ENCODE measurements around the gene DACT3.

Gene DACT3

DNA sequence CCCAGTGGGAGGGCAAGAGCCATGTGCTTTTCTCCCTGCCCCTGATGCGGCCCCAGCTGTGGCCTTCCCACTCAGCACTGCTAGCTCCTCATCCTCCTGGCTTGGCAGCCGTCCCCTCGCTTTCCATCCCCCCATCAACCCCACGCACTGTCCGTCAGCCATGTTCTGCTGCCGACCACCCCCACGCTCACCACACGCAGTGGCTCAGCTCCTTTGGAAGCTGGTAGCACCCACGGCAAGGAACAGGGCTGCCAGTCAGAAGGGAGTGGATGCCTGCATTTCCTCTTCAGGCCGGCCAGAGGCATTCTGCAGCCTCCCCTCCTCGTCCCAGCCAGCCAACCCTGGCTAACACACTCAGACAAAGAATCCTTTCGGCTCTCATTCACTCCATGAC is 53.5 kb downstream of the DACT3 start:
- Histone ChIP-seq H3K4me1 (ENCODE audit: insufficient read depth, low read length) (peaks cover 36% of the 10 kb centered on the region), H3K36me3 (ENCODE audit: insufficient read depth, low read length) (peaks cover 51% of the 10 kb centered on the region), H3K9me3 (ENCODE audit: low read length) (no peaks in the 10 kb centered on the region), H3K4me3 (ENCODE audit: low read depth in 1 of 2, low read length in 2 of 2) (no peak overlapping the region), H3K27ac (ENCODE audit: low read depth, low read length) (no peak overlapping the region), H3K27me3 (ENCODE audit: control insufficient read depth in 1 of 2, insufficient read depth in 2 of 2, low read length in 2 of 2) (no peaks in the 10 kb centered on the region), H3K9ac (ENCODE audit: low read length) (no peak overlapping the region)

DNA sequence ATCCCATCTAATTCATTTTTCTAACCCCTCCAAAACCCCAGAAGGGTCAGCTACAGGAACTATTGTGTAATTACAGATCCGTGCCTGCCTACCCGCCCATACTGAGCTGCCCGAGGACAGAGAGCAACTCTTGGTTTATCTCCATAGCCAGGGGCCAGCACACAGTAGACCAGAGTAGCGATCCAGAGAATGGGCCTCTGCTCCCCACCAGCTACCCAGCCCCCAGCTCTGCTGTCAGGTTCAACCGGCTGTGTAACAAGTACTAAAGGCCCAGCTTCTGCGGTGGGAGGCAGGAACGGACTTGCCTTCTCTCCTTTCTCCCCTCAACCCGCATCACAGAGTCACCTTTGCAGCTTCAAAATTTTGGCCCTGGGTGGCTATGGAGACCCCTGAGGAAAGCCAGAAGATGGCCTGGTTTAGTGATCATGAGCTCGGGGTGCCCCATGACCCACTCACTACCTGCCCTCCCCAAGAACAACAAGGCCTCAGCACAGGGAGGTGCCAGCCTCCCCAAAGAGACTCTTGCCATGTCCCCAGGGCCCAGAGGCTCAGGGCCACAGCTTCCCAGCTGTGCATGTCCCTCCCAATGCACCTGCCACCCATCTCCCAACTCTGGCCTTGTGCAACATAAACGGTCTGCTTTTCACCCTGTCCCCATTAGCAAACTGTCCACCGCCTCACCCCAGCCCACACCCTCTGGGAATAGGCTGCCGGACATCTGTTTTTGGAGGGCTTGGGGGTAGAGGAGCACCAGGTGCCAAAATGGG is 54.1 kb downstream of the DACT3 start:
- Histone ChIP-seq H3K9ac (ENCODE audit: low read length) (no peak overlapping the region), H3K27ac (ENCODE audit: low read depth, low read length) (no peak overlapping the region), H3K27me3 (ENCODE audit: control insufficient read depth in 1 of 2, insufficient read depth in 2 of 2, low read length in 2 of 2) (no peaks in the 10 kb centered on the region), H3K4me1 (ENCODE audit: insufficient read depth, low read length) (peaks cover 40% of the 10 kb centered on the region), H3K9me3 (ENCODE audit: low read length) (no peaks in the 10 kb centered on the region), H3K4me3 (ENCODE audit: low read depth in 1 of 2, low read length in 2 of 2) (no peak overlapping the region), H3K36me3 (ENCODE audit: insufficient read depth, low read length) (peaks cover 51% of the 10 kb centered on the region)

DNA sequence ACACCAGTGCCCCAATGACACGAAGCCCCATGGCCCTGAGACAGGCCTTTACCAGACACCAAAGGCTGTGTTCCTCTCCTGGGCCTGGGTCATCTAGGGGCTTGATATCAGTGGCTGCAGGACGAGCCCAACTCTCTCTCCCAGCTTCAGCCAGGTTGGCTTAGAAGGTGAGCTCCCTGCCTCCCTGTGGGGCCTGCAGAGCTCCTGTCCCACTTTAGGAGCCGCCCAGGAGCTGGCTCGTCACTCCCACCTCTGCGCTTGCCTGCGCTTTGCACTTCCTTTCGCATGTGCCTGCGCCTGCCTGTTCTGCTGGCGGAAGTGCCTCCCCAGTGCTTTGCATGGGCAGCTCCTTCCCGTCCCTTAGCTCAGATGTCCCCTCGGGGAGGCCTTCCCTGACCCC is 55.0 kb downstream of the DACT3 start:
- H3K27me3 ChIP-seq (ENCODE audit: control insufficient read depth in 1 of 2, insufficient read depth in 2 of 2, low read length in 2 of 2) = no peaks in the 10 kb centered on the region
- H3K9ac ChIP-seq (ENCODE audit: low read length) = peak overlapping the region; percentile 17
- H3K27ac ChIP-seq (ENCODE audit: low read depth, low read length) = no peak overlapping the region
- no peaks in the 10 kb centered on the region for H3K9me3 ChIP-seq (ENCODE audit: low read length)
- peaks cover 50% of the 10 kb centered on the region for H3K36me3 ChIP-seq (ENCODE audit: insufficient read depth, low read length)
- H3K4me3 ChIP-seq (ENCODE audit: low read depth in 1 of 2, low read length in 2 of 2) = no peak overlapping the region
- peaks cover 40% of the 10 kb centered on the region for H3K4me1 ChIP-seq (ENCODE audit: insufficient read depth, low read length)

DNA sequence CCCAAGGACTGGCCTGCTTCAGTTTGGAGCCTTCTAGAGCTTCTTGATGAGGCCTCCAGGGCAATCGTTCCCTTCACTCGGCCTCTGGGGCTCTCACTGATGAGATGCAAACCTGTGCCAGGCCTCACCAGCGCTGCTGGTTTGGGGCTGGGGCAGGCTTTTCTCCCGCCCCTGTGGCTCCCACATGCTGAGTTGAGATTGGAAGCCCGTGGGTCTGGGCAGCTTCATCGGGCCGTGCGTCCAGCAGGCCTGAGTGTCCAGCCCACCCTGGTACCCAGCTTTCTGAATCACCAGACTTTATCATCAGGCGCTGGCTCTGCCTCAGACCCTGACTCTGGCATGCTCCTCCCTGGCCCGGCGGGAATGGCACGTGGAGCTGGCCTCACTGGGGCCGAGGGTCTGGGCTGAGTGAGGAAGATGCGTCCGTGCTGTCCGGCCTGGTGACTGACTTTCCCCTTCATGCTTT is 55.6 kb downstream of the DACT3 start:
- Histone ChIP-seq H3K4me3 (ENCODE audit: low read depth in 1 of 2, low read length in 2 of 2) (peak overlapping the region in 1 of 2 donors; percentile 3), H3K4me1 (ENCODE audit: insufficient read depth, low read length) (peaks cover 40% of the 10 kb centered on the region), H3K9ac (ENCODE audit: low read length) (peak overlapping the region; percentile 17)

DNA sequence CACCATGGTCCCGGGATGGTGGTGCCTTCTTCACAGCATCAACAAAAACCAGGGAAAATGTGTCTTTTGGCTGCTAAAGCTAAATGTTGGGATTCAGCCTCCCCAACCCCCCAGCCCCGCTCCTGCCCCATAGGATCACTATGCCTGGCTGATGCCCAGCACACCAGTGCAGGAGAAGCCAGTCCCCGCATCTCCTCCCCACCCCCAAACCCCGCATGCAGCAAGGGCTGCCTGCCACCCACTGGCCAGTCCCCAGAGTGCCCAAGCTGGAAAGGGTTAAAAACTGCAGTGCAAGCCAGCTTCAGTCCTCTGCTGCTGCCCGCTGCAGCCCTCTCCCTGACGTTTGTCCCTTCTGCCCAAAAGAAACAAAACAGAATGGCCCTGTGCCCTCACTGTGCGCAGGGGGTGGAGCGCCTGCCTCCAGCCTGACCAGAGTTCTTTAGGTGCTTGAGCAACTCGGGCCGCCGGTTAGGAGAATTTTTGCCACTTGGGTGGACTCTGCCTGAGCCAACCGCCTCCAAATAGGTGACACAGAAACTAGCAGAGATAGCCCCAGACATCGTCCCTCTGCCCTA is 56.1 kb downstream of the DACT3 start:
- Histone ChIP-seq H3K27ac (ENCODE audit: low read depth, low read length) (no peak overlapping the region), H3K9ac (ENCODE audit: low read length) (no peak overlapping the region), H3K36me3 (ENCODE audit: insufficient read depth, low read length) (peaks cover 43% of the 10 kb centered on the region), H3K4me1 (ENCODE audit: insufficient read depth, low read length) (peaks cover 43% of the 10 kb centered on the region), H3K4me3 (ENCODE audit: low read depth in 1 of 2, low read length in 2 of 2) (peak overlapping the region in 1 of 2 donors; percentile 3), H3K9me3 (ENCODE audit: low read length) (no peaks in the 10 kb centered on the region), H3K27me3 (ENCODE audit: control insufficient read depth in 1 of 2, insufficient read depth in 2 of 2, low read length in 2 of 2) (no peaks in the 10 kb centered on the region)

More for the DNA sequence above, 55.6 kb downstream of the DACT3 start:
- no peaks in the 10 kb centered on the region for H3K9me3 ChIP-seq (ENCODE audit: low read length)
- H3K27ac ChIP-seq (ENCODE audit: low read depth, low read length) = no peak overlapping the region
- H3K27me3 ChIP-seq (ENCODE audit: control insufficient read depth in 1 of 2, insufficient read depth in 2 of 2, low read length in 2 of 2) = no peaks in the 10 kb centered on the region
- peaks cover 45% of the 10 kb centered on the region for H3K36me3 ChIP-seq (ENCODE audit: insufficient read depth, low read length)

DNA sequence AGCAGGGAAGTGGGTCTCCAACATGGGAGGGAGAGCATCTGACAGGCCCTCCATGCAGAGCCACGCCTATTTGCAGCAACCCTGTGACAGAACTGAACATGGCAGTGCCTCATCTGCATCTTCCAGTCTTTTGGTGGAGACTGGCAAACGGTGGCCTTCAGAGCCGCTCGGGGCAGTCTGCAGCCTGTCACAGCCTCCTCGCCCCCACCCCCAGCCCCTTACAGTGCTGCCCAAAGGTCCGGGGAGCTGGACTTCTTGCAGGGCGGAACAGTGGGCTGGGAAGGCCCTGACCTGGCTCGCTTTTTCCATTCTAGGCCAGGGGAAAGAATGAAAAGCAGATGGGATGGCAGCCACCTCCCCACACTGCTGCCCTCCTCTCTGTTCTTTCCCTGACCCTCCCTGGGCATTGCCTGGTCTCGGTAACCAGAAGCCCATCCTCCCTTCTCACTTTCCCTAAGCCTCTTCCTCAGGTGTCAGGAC is 57.2 kb downstream of the DACT3 start:
- Histone ChIP-seq H3K36me3 (ENCODE audit: insufficient read depth, low read length) (peaks cover 32% of the 10 kb centered on the region), H3K27ac (ENCODE audit: low read depth, low read length) (peak overlapping the region; percentile 91), H3K9ac (ENCODE audit: low read length) (peak overlapping the region; percentile 96), H3K4me1 (ENCODE audit: insufficient read depth, low read length) (peaks cover 44% of the 10 kb centered on the region), H3K27me3 (ENCODE audit: control insufficient read depth in 1 of 2, insufficient read depth in 2 of 2, low read length in 2 of 2) (no peaks in the 10 kb centered on the region), H3K4me3 (ENCODE audit: low read depth in 1 of 2, low read length in 2 of 2) (peak overlapping the region in 1 of 2 donors; percentile 99), H3K9me3 (ENCODE audit: low read length) (no peaks in the 10 kb centered on the region)

DNA sequence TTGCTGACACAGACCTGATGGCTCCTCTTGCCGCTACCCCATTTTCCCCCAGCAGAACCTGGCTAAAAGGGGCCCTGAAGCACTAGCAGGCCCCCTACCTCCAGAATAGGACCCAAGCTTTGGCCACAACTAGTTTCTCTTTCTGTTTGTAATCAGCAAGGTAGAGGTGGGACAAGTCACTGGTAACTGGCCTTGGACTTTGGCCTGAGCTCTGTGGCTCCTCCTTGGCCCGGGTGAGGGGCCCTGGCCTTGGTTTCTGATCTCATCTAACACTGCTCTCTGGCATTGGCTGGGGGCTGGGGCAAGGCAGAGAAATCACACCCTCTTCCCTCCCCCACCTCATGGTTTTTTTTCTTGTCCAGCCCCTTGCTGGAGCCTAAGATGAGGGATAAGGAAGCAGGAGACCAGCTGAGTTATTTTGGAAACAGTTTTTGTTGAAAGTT is 57.8 kb downstream of the DACT3 start:
- no peaks in the 10 kb centered on the region for H3K27me3 ChIP-seq (ENCODE audit: control insufficient read depth in 1 of 2, insufficient read depth in 2 of 2, low read length in 2 of 2)
- H3K27ac ChIP-seq (ENCODE audit: low read depth, low read length) = peak overlapping the region; percentile 91
- peaks cover 44% of the 10 kb centered on the region for H3K4me1 ChIP-seq (ENCODE audit: insufficient read depth, low read length)
- peak overlapping the region; percentile 84 to 99 for H3K4me3 ChIP-seq (ENCODE audit: low read depth in 1 of 2, low read length in 2 of 2)
- H3K36me3 ChIP-seq (ENCODE audit: insufficient read depth, low read length) = peaks cover 26% of the 10 kb centered on the region
- H3K9me3 ChIP-seq (ENCODE audit: low read length) = no peaks in the 10 kb centered on the region
- H3K9ac ChIP-seq (ENCODE audit: low read length) = peak overlapping the region; percentile 96

DNA sequence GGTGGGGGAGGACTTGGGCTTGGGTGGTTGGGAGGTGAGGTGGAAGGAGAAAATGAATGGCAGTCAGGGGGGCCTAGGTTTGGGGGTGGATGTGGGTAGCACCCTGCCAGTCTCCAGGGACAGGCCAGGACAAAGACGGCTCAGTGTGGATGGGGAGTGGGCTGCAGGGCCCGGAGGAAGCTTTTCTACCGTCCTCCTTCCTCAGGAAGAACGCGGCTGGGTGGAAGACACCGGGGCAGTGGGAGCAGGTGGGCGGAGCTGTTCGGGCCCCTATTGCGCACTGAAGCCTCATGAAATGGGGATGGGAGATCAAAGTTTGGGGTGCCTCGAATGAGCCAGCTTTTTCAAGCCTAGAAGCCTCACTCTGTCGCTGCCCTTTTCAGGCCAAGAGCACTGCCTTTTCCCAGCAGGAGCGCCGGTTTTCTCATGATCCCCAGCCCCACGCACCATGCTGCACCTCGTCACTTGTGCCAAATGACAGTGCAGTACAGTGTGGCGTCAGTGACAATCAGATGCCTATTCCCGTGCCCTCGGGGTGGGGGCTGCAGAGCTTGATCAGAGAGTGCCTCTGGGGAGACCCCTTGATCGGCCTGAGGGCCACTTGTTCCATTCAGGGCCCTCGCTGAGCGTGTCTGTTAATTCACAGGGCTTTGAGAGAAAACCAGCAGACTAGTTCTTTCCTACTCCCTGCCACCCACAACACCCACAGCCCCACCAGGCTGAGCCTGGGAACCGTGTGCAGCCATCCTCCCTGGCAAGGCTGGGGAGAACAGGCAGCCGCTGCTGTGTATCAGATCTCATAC is 58.4 kb downstream of the DACT3 start:
- peak overlapping the region; percentile 84 to 99 for H3K4me3 ChIP-seq (ENCODE audit: low read depth in 1 of 2, low read length in 2 of 2)
- peak overlapping the region; percentile 96 for H3K9ac ChIP-seq (ENCODE audit: low read length)
- peaks cover 44% of the 10 kb centered on the region for H3K4me1 ChIP-seq (ENCODE audit: insufficient read depth, low read length)
- peaks cover 21% of the 10 kb centered on the region for H3K36me3 ChIP-seq (ENCODE audit: insufficient read depth, low read length)
- peak overlapping the region; percentile 91 for H3K27ac ChIP-seq (ENCODE audit: low read depth, low read length)
- H3K9me3 ChIP-seq (ENCODE audit: low read length) = no peaks in the 10 kb centered on the region
- no peaks in the 10 kb centered on the region for H3K27me3 ChIP-seq (ENCODE audit: control insufficient read depth in 1 of 2, insufficient read depth in 2 of 2, low read length in 2 of 2)

DNA sequence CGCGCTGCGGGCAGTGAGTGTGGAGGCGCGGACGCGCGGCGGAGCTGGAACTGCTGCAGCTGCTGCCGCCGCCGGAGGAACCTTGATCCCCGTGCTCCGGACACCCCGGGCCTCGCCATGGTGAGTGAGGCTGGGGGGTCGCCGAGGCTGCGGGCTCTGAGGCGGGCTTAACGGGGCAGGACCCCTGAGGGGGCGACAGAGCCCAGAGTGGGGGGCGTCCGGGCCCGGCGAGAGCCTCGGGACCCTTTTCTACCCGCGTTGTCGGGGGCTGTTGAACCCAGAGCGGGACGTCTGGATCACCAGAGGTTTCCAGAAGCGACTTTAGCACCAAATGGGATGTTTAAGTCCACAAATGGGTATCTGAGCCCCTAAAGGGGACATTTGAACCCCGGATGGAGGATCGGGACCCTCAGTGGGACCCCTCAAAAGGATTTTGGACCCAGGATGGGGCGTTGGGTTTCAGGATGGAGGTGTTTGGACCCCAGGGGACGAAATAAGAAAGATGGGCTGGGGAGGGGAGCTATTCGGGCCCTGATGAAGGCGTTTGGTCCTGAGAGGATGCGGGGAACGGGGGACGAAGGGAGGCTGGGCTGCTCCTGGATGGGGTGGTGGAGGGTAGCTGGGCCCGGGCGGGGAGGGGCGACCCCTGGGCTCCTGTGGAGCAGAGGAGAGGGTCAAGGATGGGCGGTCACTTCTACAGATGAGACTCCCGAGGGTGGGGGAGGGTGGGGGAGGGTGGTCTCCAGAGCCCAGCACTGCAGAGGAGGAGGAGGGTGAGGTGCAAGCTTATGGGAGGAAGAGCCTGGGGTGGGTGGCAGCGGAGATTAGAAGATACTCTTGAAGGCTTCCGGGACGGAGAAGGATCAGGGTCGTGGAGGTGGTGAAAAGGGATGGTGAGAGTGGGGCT is 59.4 kb downstream of the DACT3 start, which contains the start of gene CALM3:
TSS of gene CALM3 (plus strand) at position 13 of the 907 bp plus-strand sequence. CDS start at position 118, 105 bp downstream.
- peaks cover 10% of the 10 kb centered on the region for H3K36me3 ChIP-seq (ENCODE audit: insufficient read depth, low read length)
- peak within 1 kb of the TSS; percentile 91 for H3K27ac ChIP-seq (ENCODE audit: low read depth, low read length)
- peak within 1 kb of the TSS; percentile 85 to 99 for H3K4me3 ChIP-seq (ENCODE audit: low read depth in 1 of 2, low read length in 2 of 2)
- H3K4me1 ChIP-seq (ENCODE audit: insufficient read depth, low read length) = peaks cover 44% of the 10 kb centered on the region
- no peaks in the 10 kb centered on the region for H3K27me3 ChIP-seq (ENCODE audit: control insufficient read depth in 1 of 2, insufficient read depth in 2 of 2, low read length in 2 of 2)
- H3K9ac ChIP-seq (ENCODE audit: low read length) = peak within 1 kb of the TSS; percentile 96
- no peaks in the 10 kb centered on the region for H3K9me3 ChIP-seq (ENCODE audit: low read length)

DNA sequence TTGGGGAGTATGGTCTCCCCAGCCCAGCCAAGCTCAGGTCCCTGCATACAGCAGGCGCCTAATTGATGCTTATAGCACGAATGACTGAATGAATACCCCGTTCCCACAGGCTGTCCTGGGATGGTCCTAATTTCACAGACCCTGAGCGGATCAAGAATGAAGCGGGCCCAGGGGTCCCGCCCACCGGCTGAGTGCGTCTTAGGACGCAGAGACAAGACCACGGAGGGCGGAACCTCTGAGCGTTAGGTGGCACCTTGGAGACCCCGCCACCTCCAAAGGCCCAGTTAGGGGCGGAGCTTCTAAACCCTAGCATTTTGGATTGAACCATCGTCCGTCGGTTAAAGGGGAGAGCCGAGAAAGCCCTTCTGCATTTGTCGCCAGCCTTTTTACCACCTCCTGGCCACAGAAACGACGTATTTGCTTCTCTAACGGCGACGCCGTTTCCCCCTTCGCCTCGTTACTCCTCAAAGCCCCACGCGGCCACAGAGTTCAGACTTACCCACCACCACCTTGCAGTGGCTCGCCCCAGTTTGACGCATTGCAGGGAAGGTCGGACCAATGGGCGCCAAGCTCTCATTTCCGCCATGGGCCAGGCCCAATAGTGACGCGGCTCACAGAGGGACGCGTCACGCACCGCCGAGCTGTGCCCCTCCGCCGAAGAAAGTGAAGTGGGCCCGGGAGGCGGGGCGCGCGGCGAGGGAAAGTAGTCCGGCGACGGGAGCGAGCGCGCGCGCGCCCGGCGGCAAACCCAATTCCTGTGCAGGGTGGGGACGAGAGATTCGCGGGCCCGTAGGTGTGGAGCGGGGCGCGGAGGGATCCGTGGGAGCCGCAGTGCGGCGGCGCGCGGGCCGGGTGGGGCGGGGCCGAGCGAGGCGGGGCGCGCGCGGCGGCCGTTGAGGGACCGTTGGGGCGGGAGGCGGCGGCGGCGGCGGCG is 60.3 kb downstream of the DACT3 start:
- H3K4me3 ChIP-seq (ENCODE audit: low read depth in 1 of 2, low read length in 2 of 2) = peak overlapping the region; percentile 60 to 85
- H3K27ac ChIP-seq (ENCODE audit: low read depth, low read length) = peak overlapping the region; percentile 84
- no peaks in the 10 kb centered on the region for H3K9me3 ChIP-seq (ENCODE audit: low read length)
- H3K9ac ChIP-seq (ENCODE audit: low read length) = peak overlapping the region; percentile 39
- no peaks in the 10 kb centered on the region for H3K27me3 ChIP-seq (ENCODE audit: control insufficient read depth in 1 of 2, insufficient read depth in 2 of 2, low read length in 2 of 2)
- peaks cover 1% of the 10 kb centered on the region for H3K36me3 ChIP-seq (ENCODE audit: insufficient read depth, low read length)
- peaks cover 40% of the 10 kb centered on the region for H3K4me1 ChIP-seq (ENCODE audit: insufficient read depth, low read length)
